NCI-H345 treated with DMSO at 0.1 percent for 48 hours (cell line): ENCODE data around the gene PRSS53.

Experiments used
- DNase-seq: peaks from one replicate; lab custom pipeline; 2025; ENCODE audit not compliant: unreplicated experiment; lab: John Stamatoyannopoulos, UW

Gene PRSS53

GRCh38 chr16:31079342-31079944 lies 9.3 kb downstream of the PRSS53 start:
- DNase-seq, result no peak

DNA sequence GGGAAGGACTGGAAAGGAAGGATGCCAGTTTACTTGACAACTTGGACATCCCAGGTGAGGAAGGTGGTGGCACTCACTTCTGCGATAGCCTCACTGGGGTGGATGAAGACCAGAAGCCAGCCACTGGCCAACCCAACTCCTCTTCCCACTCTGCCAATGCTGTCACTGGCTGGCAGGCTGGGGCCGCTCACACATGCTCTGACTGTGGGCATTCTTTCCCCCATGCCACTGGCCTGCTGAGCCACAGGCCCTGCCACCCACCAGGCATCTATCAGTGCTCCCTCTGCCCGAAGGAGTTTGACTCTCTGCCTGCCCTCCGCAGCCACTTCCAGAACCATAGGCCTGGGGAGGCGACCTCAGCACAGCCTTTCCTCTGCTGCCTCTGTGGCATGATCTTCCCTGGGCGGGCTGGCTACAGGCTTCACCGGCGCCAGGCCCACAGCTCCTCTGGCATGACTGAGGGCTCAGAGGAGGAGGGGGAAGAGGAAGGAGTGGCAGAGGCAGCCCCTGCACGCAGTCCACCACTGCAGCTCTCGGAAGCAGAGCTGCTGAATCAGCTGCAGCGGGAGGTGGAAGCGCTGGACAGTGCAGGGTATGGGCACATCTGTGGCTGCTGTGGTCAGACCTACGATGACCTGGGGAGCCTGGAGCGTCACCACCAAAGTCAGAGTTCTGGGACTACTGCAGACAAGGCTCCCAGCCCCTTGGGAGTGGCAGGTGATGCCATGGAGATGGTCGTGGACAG lies 10.0 kb downstream of the PRSS53 start:
- DNase-seq, result no peak

GRCh38 chr16:31077592-31078396 lies 10.9 kb downstream of the PRSS53 start:
- no peak for DNase-seq

DNA sequence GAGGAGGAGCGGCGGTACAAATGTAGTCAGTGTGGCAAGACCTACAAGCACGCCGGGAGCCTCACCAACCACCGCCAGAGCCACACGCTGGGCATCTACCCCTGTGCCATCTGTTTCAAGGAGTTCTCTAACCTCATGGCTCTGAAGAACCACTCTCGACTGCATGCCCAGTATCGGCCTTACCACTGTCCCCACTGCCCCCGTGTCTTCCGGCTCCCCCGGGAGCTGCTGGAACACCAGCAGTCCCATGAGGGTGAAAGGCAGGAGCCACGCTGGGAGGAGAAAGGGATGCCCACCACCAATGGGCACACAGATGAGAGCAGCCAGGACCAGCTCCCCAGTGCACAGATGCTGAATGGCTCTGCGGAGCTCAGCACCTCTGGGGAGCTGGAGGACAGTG lies 11.7 kb downstream of the PRSS53 start:
- DNase-seq, result no peak

DNA sequence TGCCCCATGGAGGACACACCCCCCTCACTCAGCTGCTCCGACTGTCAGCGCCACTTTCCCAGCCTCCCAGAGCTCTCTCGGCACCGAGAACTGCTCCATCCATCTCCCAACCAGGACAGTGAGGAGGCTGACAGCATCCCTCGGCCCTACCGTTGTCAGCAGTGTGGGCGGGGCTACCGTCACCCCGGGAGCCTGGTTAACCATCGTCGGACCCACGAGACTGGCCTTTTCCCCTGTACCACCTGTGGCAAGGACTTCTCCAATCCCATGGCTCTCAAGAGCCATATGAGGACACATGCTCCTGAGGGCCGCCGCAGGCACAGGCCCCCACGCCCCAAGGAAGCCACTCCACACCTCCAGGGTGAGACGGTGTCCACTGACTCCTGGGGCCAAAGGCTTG lies 12.4 kb downstream of the PRSS53 start:
- DNase-seq, result no peak

DNA sequence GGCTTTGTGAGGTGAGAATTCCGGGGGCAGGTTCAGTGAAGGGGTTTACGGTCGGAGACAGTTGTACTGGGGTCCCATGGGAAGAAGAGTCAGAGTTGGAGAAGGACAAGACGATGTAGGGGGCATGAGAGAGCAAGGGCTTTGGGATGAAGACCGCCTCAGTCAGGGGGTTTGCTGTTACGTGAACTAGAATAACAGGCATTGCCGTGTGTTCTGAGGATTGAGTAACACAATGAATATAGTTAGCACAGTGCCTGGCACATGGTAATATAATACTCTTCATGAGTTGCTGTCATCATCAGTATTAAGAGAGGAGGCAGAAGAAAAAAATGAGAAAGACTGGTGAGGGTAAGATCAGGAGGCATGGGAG lies 13.9 kb downstream of the PRSS53 start:
- no peak for DNase-seq

- peak; percentile 100 for DNase-seq
Measured at GRCh38 chr16:31073970-31074813, 14.6 kb downstream of the PRSS53 start, which contains the start of the genes ZNF646 and ZNF668. ZNF646 (plus strand) TSS chr16:31074422; CDS start chr16:31076325, 1,903 bp downstream. ZNF668 (minus strand) TSS chr16:31074240; CDS start chr16:31064459, 9,781 bp downstream.

DNA sequence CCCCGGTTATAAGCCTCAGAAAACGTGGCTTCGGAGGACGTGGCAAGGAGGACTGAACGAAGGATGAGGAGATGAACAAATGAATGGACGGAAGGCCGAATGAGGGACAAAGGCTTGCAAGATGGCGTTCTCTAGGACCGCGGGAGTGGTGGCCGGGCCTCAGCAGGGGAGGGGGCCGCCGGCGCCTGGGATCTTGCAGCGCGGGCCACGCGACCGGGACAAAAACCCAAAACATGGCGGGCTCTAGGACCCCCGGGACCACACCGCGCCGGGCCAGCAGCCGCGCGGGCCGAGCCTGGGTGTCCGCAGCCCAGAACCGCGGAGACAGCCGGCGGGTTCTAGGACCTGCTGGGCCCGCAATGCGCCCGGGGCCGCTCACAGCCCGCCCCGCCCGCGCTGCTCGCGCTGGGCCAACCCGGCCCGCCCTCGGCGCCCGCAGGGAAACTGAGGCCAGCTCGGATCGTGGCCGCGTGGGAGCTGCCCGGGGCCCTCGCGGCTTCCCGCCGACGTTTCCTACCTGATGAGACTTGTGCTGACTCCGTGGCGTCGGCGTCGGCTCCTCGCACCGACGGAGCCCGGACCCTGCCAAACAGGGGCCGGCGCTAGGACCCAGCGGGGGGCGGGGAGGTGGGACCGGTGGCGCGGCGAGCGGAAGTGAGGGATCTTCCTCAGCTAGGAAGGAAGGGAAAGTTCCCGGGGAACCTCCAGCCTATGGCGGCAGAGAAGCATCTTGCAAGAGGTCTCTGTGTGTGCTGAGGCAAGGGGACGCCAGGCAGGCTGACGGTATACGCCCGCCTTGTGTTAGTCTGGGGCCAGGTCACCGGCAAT lies 15.4 kb downstream of the PRSS53 start:
- peak; percentile 84 for DNase-seq

- DNase-seq, result no peak
Measured at GRCh38 chr16:31072540-31073141, 16.1 kb downstream of the PRSS53 start.

- no peak for DNase-seq
Measured at GRCh38 chr16:31071861-31072260, 16.9 kb downstream of the PRSS53 start.

- no peak for DNase-seq
Measured at GRCh38 chr16:31067342-31067741, 21.4 kb downstream of the PRSS53 start.

DNA sequence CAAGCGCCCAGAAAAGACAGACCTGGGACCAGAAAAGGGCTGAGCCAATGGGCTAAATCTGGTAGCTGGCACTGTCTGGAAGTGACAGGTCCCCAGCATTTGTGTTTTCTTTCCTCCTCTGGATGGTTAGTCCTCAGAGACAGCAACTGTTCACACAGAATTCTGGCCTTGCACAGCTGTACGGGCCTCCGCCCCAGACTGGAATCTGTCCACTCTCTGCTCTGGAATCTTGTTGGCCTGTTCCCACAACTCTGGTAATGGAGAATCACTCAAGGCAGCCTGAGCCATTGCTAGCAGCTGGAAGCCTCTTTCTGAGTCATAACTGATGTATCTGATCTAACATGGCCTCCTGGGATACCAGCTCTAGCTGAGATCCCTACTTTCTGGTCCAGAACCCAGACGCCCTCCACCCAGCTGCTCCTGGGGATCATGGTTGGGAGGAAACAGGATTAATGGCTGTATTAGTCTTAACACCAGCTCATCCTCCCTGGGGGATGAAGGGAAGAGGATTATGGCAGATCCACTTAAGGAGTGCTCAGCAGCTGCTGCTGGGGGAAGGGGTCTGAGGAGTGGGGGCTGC lies 23.8 kb downstream of the PRSS53 start:
- DNase-seq, result no peak

- no peak for DNase-seq
Measured at GRCh38 chr16:31063843-31064611, 24.7 kb downstream of the PRSS53 start.

GRCh38 chr16:31063495-31063842 lies 25.3 kb downstream of the PRSS53 start:
- DNase-seq, result no peak

GRCh38 chr16:31061813-31062440 lies 26.8 kb downstream of the PRSS53 start:
- no peak for DNase-seq

GRCh38 chr16:31061126-31061812 lies 27.5 kb downstream of the PRSS53 start:
- no peak for DNase-seq

DNA sequence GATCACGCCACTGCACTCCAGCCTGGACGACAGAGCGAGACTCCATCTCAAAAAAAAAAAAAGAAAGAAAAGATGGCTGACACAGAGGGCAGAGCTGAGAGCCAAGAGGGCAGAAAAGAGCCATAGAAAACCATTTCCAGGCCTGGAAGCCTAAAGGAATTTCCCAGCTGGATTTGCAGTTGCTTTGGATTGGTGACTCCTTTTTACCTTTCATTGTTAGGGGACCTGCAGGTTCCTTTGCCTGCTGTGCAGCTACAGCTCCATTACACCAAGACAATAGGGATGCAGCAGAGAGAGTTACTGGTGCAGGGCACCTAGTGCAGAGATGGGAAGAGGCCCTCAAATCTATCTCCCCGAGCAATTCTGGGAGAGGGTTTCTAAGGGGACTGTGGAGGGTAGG lies 33.1 kb downstream of the PRSS53 start:
- no peak for DNase-seq

GRCh38 chr16:31052114-31052513 lies 36.6 kb downstream of the PRSS53 start:
- no peak for DNase-seq
